ENCODE measurements around the gene PREX1.
A peak's percentile ranks its signal among the peaks of the same experiment; 100 is the strongest.
"Not testable (repeated sequence)": the region's sequence is repeated elsewhere in the genome, so short reads cannot be mapped to it uniquely, and the experiment has no call there.

Gene PREX1, protein sequence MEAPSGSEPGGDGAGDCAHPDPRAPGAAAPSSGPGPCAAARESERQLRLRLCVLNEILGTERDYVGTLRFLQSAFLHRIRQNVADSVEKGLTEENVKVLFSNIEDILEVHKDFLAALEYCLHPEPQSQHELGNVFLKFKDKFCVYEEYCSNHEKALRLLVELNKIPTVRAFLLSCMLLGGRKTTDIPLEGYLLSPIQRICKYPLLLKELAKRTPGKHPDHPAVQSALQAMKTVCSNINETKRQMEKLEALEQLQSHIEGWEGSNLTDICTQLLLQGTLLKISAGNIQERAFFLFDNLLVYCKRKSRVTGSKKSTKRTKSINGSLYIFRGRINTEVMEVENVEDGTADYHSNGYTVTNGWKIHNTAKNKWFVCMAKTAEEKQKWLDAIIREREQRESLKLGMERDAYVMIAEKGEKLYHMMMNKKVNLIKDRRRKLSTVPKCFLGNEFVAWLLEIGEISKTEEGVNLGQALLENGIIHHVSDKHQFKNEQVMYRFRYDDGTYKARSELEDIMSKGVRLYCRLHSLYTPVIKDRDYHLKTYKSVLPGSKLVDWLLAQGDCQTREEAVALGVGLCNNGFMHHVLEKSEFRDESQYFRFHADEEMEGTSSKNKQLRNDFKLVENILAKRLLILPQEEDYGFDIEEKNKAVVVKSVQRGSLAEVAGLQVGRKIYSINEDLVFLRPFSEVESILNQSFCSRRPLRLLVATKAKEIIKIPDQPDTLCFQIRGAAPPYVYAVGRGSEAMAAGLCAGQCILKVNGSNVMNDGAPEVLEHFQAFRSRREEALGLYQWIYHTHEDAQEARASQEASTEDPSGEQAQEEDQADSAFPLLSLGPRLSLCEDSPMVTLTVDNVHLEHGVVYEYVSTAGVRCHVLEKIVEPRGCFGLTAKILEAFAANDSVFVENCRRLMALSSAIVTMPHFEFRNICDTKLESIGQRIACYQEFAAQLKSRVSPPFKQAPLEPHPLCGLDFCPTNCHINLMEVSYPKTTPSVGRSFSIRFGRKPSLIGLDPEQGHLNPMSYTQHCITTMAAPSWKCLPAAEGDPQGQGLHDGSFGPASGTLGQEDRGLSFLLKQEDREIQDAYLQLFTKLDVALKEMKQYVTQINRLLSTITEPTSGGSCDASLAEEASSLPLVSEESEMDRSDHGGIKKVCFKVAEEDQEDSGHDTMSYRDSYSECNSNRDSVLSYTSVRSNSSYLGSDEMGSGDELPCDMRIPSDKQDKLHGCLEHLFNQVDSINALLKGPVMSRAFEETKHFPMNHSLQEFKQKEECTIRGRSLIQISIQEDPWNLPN (N-terminal part only)

DNA sequence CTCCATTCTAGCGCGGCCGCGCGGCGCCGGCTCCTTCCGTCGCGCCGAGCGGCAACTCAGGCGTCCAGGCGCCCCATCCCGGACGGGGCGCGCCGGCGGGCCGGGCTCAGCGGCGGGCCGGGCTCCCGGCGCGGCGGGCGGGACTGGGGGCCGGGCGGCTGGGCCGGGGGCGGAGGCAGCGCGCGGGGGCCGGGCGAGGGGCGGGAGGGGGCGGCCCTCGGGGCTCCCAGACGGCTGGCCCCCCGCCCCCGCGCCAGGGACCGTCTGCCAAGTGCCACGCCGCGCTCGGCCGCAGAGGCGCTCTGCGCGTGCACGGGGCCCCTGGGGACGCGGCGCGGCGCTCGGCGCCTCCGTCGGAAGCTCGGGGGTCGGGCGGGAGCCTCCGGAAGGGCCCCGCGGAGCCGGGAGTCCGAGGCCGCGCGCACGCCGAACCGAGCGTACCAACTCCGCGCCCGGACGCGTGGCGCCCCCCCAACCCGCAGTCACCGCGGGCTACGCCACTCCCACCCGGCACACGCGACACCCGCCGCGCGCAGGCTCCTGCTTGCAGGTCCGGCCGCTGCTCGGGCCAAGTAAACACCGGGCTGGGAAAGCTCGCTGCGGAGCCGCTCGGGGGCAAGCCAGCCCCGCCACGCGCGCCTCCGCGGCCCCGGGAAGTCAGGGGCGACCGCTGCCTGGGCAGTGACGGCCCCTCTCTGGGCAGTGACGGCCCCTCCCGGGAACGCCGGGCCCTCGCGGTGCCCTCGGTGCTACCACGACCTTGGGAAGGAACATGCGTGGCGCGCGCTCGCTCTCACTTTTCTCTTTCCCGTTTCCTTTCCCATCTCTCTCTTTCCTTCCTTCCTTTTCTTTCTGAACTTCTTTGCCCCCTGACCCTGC lies at the start of gene PREX1:
Gene PREX1, minus strand, starts transcription at position 145 of the 879 bp plus-strand sequence. Its CDS starts 139 bp downstream, at position 6.
- peak; percentile 69 for DNase-seq

DNA sequence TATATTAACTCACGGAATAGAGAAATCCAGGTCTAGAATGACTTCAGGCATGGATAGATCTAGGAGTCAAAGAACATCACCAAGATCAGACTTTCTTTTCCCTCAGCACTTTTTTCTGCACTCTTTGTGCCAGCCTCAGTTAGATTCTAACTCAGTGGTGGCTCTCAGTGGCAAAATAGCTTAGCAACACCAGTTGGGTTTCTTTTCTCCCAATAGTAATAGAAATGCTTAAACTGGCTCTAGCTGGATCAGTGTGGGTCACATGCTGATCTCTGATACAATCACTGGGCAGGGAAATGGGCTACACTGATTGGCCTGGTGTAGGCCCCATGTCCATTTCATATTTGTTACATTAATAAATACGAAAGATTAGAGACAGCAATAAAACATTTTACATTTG lies 49.5 kb upstream of the PREX1 start:
- DNase-seq: no peak

DNA sequence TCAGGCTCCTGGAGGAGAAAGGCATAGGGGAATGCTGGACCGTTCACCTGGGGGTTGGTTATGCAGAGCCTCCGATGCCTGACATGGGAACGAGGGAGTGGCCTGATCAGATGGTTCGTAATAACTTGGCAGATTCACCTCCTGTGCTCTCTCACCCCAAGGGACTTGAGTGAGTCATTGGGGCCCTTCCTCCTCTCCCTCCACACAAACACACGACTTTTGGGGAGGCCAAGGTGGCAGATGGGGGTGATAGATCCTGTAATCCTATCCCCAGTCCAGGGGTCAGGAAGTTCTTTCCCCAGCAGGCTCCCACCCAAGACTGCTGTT lies 48.1 kb upstream of the PREX1 start:
- no peak for DNase-seq

DNA sequence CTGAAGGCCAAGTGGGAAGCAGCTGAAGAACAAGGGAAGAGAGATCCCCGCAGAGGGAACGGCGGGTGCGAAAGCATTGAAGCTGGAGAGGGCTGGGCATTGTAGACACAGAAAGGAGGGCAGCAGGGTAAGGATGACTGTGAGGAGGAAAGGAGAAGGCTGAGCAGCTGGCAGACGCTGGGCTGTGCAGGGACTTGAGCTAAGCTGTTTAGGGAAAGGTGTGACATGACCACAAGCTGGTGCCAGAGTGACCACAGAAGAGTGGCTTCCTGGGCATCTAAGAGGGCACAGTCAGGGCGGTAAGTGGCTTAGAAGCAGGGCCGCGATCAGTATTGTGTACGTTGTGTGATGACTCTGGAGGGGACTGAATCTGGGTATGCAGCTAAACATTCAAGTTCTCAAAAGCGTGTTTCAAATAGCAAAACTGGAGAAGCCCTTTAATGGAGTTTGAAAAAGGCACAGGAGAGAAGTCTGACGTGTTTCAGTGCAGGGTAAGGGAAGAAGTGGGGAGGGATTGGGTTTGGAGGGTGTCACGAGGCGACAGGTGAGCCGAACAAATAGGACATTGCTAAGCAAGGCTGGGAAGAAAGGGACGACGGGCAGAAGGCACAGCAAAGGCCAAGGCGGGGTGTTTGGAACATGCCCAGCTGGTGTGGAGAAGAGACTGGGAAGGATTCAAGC lies 47.6 kb upstream of the PREX1 start:
- DNase-seq: no peak

DNA sequence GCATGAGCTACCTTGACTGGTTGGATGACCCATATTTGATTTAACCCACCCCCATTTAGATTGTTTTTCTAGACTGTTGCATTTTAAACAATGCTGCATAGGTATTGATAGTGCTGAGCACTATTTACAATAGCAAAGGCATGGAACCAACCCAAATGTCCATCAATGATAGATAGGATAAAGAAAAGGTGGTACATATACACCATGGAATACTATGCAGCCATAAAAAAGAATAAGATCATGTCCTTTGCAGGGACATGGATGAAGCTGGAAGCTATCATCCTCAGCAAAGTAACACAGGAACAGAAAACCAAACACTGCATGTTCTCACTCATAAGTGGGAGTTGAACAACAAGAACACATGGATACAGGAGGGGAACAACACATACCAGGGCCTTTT lies 41.6 kb upstream of the PREX1 start:
- not testable (repeated sequence) for DNase-seq

DNA sequence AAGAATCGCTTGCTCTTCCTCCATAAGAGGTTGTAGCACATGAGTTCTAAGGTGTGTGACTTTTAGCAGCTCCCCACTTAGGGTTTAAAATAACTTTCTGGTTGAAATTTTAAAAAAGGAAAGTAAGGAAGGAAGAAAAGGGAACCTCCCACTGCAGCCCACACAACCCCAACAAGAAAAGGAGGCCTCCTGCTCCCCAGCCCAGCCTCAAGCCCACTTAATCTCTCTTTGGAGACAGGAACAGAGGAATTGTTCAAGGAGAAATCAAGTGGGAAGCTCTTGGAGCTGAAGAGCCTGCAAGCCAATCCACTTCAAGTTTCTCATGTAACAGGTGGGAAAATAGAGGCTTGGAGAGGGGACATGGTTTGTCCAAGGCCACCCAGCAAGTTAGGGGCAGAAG lies 39.1 kb upstream of the PREX1 start:
- DNase-seq: no peak

DNA sequence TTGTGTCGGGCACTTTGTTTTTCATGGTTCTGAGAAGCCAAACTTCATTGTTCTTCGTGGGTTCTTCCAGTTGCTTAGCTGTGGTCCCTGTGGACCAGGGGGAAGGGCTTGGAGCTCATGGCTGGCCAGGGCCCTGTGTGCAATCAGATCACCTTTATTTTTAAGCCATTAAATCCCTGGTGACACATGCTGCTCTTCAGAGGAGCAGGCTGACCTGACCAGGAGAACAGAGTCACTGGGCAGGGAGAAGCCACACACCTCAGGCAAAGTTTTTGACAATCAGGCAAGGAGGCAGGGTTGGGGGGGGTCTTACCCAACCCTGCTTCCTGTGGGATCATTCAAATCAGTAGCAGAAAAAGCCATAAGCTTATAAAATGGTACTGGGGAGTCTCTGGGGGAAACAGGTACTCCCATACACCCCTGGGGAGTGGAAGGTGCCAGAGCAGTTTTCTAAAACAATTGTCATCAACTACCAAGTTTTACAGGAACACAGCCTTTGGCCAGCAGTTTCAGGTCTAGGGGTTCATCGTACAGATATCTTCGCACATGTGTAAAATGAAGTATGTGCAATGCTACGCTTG lies 37.0 kb upstream of the PREX1 start:
- no peak for DNase-seq

DNA sequence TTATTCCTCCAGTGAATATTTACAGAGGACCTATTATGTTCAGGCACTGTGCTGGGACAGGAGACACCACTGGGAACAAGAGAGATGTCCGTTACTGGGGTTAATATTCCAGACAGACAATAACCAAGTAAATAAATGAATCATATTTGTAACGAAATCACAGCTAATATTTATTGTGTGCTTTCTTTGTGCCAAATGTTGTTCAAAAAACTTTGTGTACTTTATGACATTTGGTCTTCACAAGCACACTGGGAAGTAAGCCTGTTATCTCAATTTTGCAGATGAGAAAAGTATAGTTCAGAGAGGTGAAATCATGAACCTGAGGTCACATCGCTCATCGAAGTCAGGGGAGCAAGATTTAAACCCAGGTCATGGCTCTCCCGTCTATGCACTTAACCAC lies 36.5 kb upstream of the PREX1 start:
- no peak for DNase-seq

DNA sequence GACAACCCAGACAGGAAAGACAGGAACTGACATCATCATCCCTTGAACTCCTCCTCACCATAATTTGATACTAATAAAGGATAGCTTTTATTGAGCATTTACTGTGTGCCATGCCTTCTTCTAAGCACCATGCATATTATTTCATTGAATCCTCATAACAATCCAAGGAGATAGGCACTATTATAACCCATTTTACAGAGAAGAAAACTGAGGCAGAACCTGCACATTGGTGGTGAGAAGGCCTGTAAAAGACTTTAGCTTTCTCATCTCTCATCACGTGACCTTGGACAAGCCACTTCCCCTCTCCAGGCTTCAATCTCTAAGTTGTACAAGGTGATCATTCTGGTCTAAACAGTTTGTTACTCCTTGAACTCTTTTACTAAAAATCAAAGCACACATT lies 34.5 kb upstream of the PREX1 start:
- DNase-seq: no peak

DNA sequence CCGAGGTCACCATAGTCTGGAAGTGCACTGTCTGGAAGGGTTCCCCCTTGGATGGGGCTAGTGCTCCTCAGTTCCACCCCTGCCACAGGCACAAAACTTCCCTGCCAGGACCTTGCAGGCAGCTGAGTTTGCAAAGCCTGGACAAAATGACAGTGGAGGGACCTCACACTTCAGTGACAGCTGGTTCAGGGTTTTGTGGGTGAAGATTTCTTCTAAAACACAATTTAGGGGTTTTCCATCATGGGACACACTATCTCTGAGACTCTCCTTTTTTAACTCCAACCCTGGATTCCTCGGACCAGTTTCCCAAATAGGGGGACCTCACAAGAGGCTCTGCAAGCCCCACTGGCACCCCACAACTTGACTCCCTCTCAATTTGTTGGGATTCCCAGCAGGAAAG lies 33.6 kb upstream of the PREX1 start:
- DNase-seq: no peak

DNA sequence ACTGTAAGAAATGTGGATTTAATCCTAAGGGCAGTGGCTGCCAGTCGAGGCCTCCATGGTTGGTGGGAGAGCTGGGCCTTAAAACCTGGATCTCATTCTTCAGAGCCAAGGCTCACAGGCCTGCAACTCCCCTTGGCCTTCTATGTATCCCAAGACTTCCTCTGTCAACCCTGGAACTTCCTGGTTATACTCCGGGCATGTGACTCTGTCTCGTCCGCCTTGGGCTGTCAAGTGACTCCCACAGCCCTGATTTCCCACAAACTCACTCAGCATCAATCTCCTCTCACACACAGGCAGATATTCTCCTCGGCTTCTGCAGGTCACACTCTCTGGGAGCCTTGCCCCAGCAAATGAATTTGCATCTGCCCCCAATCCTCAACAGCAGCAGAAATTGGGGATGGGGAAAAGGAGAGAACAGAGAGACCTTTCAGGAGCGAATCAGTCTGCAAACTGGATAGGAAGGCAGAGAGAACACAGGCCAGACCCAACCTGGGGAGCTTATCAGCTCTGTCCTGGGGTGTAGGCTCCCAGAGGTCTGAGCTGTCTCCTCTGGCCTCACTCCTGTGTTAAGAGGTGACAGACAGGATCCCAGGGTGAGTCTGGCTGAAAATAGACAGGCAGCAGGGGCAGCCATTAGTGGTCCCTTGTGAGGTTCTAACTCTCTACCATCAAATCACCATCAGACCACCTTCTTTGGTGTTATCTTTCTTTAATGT lies 30.4 kb upstream of the PREX1 start:
- DNase-seq: no peak

DNA sequence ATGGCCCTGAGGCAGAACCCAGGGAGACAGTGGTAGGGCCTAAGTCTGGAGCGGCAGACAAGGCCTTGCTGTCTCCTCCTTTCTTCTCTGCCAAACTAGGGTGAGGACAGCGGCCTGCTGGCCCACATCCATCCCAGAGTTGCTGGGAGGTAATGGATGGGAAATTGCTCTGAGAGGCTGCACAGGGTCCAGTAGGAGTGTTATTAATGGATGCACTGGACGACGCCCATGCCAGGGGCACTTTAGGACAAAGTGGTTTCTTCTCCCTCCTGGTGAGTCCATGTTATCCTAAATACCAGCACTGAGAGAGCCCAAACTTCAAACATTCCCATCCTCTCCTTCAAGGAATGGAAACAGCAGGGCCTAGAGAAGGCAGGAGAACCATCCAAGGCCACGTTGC lies 28.3 kb upstream of the PREX1 start:
- no peak for DNase-seq

DNA sequence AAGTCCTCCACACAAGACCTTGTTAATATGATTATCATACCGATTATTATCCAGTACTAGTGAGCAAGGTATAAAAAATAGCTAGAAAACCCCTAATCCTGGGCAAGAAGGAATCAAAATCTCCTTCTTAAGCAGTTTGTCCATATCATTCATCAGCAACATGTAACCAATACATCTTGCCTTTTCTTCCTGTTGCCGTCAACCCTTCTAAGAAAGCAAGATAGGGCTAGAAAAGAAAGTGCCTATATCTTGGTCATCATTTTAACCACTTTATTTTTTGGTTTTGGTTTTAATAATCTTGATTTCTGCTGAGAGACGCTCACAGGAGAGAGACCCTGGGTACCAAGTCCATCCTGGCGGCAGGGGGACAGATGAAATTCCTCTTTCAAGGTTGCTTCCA lies 27.2 kb upstream of the PREX1 start:
- no peak for DNase-seq

DNA sequence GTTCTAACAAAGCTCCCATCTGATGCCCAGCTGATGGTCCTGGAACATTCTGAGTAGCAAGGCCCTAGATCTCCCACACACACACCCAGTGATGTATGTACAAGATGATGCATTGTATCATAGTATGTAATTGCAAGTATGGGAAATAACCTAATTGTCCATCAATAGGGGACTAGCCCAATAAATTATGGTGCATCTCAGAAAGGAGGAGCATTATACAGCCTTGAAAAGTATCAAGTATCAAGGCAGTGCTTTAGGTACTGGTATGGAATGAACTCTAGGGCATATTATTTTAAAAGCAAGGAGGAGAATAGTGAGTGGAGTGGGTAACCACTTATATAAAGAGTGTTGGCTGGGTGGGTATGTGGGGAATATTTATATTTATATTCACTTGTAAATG lies 24.8 kb upstream of the PREX1 start:
- DNase-seq: no peak

DNA sequence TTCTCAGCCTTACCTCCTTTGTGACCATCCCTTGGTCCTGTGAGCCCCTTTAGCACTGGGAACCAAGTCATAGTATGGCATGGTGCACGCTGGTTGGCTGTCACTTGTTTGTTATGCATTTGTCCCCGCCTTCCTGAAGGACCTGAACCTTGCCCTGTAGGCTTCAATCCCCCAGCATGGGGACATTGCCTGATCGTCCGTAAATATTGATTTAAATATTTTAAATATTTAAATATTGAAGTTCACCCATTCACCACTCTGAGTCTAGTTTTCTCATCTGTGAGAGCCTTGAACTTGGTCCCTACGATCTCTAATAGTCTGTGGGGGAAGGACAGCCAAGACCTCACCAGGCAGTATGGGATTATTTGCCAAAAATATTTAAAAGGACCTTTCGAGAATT lies 23.8 kb upstream of the PREX1 start:
- no peak for DNase-seq

DNA sequence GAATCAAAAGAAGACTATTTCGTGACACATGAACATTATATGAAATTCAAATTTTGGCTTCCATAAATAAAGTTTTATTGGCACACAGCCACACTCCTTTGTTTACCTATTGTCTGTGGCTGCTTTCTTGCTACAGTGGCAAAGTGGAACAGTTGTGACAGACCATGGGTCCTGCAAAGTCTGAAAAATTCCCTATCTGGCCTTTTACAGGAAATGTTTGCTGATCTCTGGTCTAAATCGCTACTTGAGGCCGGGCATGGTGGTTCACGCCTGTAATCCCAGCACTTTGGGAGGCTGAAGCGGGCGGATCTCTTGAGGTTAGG lies 23.1 kb upstream of the PREX1 start:
- no peak for DNase-seq

DNA sequence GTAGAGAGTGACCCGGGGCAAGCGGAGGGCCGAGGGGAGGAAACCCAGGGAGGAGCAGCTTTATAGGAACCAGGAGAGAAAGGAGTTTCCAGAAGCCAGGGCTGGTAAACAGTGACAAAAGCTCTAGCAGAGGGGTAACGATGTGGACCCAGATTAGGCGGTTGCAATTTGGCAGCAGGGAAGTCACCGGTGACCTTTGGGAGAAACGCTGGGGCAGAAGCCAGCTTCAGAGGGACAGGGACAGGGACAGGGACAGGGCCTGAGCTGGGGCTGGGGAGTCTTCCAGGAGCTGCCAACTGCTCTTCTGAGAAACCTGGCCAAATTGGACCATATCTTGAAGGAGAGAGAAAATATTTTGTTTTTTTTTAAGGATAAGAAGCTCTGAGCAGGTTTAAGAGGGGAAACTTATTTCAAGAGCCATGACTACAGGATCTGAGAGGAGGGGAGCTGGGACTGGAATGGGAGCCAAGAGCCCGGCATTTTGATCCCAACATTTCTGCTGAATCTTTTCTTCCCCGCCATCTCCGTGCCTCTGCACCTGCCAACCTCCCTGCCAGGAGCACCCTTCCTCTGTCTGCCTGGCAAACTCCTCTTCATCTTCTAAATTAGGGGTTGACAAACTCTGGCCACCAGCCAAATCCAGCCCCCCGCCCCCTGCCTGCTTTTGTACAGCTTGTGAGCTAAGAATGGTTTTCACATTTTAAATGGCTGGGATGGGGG lies 22.6 kb upstream of the PREX1 start:
- DNase-seq: no peak

DNA sequence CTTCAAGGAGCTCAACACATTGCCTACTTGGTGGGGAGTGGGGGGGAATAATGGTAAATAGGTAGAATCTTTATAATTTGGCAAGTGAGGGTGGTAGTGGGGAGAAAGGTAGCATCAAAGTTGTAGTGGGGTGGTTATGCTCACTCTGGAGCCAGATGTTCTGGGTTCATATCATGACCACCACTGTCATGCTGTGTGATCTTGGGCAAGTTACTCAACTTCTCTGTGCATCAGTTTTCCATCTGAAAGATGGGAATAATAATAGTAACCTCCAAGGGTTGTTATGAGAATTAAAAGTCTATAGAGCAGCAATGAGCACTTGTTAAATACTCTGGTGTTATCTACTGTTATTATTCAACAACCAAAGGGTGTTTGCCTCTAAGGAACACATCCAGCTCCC lies 22.0 kb upstream of the PREX1 start:
- DNase-seq: no peak

DNA sequence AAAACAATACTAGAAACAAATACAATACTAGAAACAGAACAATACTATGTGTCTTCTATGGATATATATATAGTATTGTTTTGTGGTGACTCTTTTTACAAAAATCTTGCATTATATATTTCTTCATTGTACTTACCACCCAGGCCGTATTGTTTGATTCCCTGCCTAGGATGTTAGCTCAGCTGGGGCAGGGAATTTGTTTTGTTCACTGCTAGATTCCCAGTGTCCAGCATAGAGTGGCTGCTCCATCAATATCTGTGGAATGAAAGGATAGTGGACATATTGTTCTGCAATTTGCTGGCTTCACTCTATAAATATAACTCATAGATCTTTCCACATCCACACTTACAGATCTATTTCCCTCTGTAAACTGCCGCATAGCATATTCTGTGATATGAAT lies 21.5 kb upstream of the PREX1 start:
- no peak for DNase-seq

DNA sequence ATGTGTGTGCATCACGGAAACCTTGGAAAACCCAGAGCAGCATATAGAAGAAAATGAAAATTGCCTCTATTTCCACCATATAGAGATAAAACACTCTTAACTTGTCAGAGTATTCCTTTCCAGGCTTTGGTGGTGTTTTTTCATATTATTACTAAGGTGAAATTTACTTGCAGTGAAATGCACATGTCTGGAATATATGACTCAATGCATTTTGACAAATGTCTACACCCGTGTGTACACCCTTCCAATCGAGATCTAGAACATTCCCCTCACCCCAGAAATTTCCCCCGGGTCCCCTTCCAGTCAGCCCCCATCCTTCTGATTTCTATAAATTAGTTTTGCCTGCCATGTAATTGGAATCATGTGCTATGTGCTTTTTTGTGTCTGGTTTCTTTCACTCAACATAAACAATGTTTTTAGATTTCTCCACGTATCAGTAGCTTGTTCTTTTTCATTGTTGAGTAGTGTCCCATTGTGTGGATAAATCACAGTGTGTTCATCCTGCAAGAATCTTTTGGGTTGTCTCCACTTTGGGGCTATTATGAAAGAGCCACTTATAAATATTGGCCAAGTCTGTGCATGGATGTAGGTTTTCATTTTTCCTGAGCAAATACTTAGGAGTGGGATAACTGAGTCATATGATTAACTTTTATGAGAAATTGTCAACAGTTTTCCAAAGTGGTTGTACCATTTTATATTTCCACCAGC lies 19.9 kb upstream of the PREX1 start:
- DNase-seq: no peak
